Osteoblast (primary cell): ENCODE results near the gene EFHC1. TPM values are rescaled to one million over a fixed set of nuclear protein-coding genes. Genes with fewer than 3 reads are reported as not detected.

Source experiments
- DNase-seq: peaks from one replicate; pipeline ENCODE4 v3.0.0; 2011; ENCODE audit warnings: low spot score, mixed read lengths; ENCODE audit not compliant: insufficient read length; ENCODE audit errors: missing footprints
- H2AFZ ChIP-seq: 2 replicates; pipeline ENCODE4 v1.6.0; 2011; ENCODE audit warnings: mild to moderate bottlenecking, low read length
- H3K27ac ChIP-seq: 2 replicates; pipeline ENCODE4 v1.5.1; 2011; ENCODE audit warnings: mild to moderate bottlenecking, low read depth, low read length, moderate library complexity
- H3K27me3 ChIP-seq: 2 replicates; pipeline ENCODE4 v1.6.0; 2012; ENCODE audit warnings: mild to moderate bottlenecking, control low read depth, inconsistent platforms, low read length, moderate library complexity; ENCODE audit not compliant: insufficient read depth
- H3K36me3 ChIP-seq: 2 replicates; pipeline ENCODE4 v1.5.1; 2011; ENCODE audit warnings: mild to moderate bottlenecking, low read length, control low read depth, moderate library complexity; ENCODE audit not compliant: insufficient read depth
- H3K4me1 ChIP-seq: 2 replicates; pipeline ENCODE4 v1.5.1; 2011; ENCODE audit warnings: mild to moderate bottlenecking, low read length, control low read depth, moderate library complexity; ENCODE audit not compliant: insufficient read depth
- H3K4me2 ChIP-seq: 2 replicates; pipeline ENCODE4 v1.6.0; 2011; ENCODE audit warnings: mild to moderate bottlenecking, low read length; ENCODE audit not compliant: insufficient read depth
- H3K4me3 ChIP-seq: fragments of 200-600 bp; sonication (generic); 3 replicates; pipeline ENCODE4 v1.5.1; 2012; ENCODE audit warnings: mild to moderate bottlenecking, low read length, inconsistent platforms; ENCODE audit not compliant: insufficient read depth
- H3K79me2 ChIP-seq: 2 replicates; pipeline ENCODE4 v1.6.0; 2012; ENCODE audit warnings: mild to moderate bottlenecking, low read length, control low read depth, inconsistent platforms; ENCODE audit not compliant: insufficient read depth
- H3K9me3 ChIP-seq: 2 replicates; pipeline ENCODE4 v1.5.1; 2011; ENCODE audit warnings: low read depth, low read length, control low read depth
- H4K20me1 ChIP-seq: 2 replicates; pipeline ENCODE4 v1.6.0; 2012; ENCODE audit warnings: mild to moderate bottlenecking, low read length, control low read depth; ENCODE audit not compliant: insufficient read depth
- CTCF ChIP-seq: IDR thresholded peaks from 2 replicates; pipeline ENCODE4 v1.5.1; 2011; ENCODE audit warnings: mild to moderate bottlenecking, low read depth, low read length, moderate library complexity; ENCODE audit errors: extremely low read depth
- total RNA-seq: library from RNA; depleted of rRNA; stranded (reverse); fragments of >200 nt; gene quantifications from 2 replicates; pipeline ENCODE4 v1.2.3, GENCODE V29; 2012

EFHC1 gene
- total RNA-seq, 1 donor, result 31.1 TPM

- Histone ChIP-seq H3K4me2 (peak overlapping the region; percentile 87), H3K4me1 (peaks cover 93% of the 10 kb centered on the region), H3K27me3 (no peaks in the 10 kb centered on the region), H3K27ac (peak overlapping the region; percentile 96), H2AFZ (no peak overlapping the region), H3K79me2 (peaks cover 100% of the 10 kb centered on the region), H3K9me3 (no peaks in the 10 kb centered on the region), H3K36me3 (peaks cover 68% of the 10 kb centered on the region), H3K4me3 (peak overlapping the region; percentile 3), H4K20me1 (peaks cover 25% of the 10 kb centered on the region)
- TF ChIP-seq CTCF, result no peak
- DNase-seq, result no peak
These were observed 150.2 kb downstream of the EFHC1 start for GRCh38 chr6:52570291-52570700.

- H3K9me3 ChIP-seq, result no peaks in the 10 kb centered on the region
- H3K79me2 ChIP-seq, result peaks cover 100% of the 10 kb centered on the region
- TF ChIP-seq CTCF, result no peak
- no peak for DNase-seq
- H3K4me2 ChIP-seq, result peak overlapping the region; percentile 87
- peak overlapping the region; percentile 16 for H3K4me3 ChIP-seq
- peaks cover 24% of the 10 kb centered on the region for H4K20me1 ChIP-seq
- H3K36me3 ChIP-seq, result peaks cover 59% of the 10 kb centered on the region
- H2AFZ ChIP-seq, result no peak overlapping the region
- peaks cover 86% of the 10 kb centered on the region for H3K4me1 ChIP-seq
- H3K27ac ChIP-seq, result peak overlapping the region; percentile 96
- H3K27me3 ChIP-seq, result no peaks in the 10 kb centered on the region
These were observed 151.1 kb downstream of the EFHC1 start for GRCh38 chr6:52571099-52571755.

GRCh38 chr6:52572536-52572935 lies 152.4 kb downstream of the EFHC1 start:
- peaks cover 25% of the 10 kb centered on the region for H4K20me1 ChIP-seq
- no peaks in the 10 kb centered on the region for H3K9me3 ChIP-seq
- H2AFZ ChIP-seq, result no peak overlapping the region
- H3K4me3 ChIP-seq, result peak overlapping the region; percentile 95
- H3K4me2 ChIP-seq, result peak overlapping the region; percentile 87
- H3K36me3 ChIP-seq, result peaks cover 56% of the 10 kb centered on the region
- H3K27ac ChIP-seq, result peak overlapping the region; percentile 96
- peaks cover 74% of the 10 kb centered on the region for H3K4me1 ChIP-seq
- H3K27me3 ChIP-seq, result no peaks in the 10 kb centered on the region
- no peak for TF ChIP-seq CTCF
- H3K79me2 ChIP-seq, result peaks cover 93% of the 10 kb centered on the region
- no peak for DNase-seq

- DNase-seq, result no peak
- peak; percentile 23 for TF ChIP-seq CTCF
- Histone ChIP-seq H3K4me3 (peak overlapping the region; percentile 95), H3K4me2 (peak overlapping the region; percentile 87), H3K4me1 (peaks cover 73% of the 10 kb centered on the region), H3K9me3 (no peaks in the 10 kb centered on the region), H3K27me3 (no peaks in the 10 kb centered on the region), H3K27ac (peak overlapping the region; percentile 96), H3K36me3 (peaks cover 49% of the 10 kb centered on the region), H3K79me2 (peaks cover 85% of the 10 kb centered on the region), H2AFZ (no peak overlapping the region), H4K20me1 (peaks cover 25% of the 10 kb centered on the region)
These were observed 153.2 kb downstream of the EFHC1 start for GRCh38 chr6:52573295-52573694.

Other genes with a start within 250 kb of the EFHC1 start
- not detected in 2 replicates for gene IL17A, start 234.0 kb upstream of the EFHC1 start, total RNA-seq
- not detected in 2 replicates for gene IL17F, start 175.8 kb upstream of the EFHC1 start, total RNA-seq
- 19.2 and 19.4 TPM in 2 replicates for gene MCM3, start 135.6 kb upstream of the EFHC1 start, total RNA-seq
- gene PAQR8, start 58.2 kb upstream of the EFHC1 start, total RNA-seq, result 3.5 and 3.6 TPM in 2 replicates
- 129 and 155 TPM in 2 replicates for gene TRAM2, start 156.7 kb downstream of the EFHC1 start, total RNA-seq